HG03469 (cell line): ENCODE data around the gene PTGR3.

Source experiments
- ATAC-seq: cut with Tn5 transposase; IDR thresholded peaks from one replicate; pipeline ENCODE4 v1.9.1; 2021; ENCODE audit warnings: mild to moderate bottlenecking, moderate library complexity, moderate number of reproducible peaks; ENCODE audit not compliant: unreplicated experiment

The PTGR3 gene

GRCh38 chr18:75209129-75209950, at the start of gene PTGR3:
Gene PTGR3 (minus strand): TSS chr18:75209139. CDS start chr18:75209058, 81 bp downstream.
- ATAC-seq, result peak; percentile 23

GRCh38 chr18:75257605-75258004, 48.7 kb upstream of the PTGR3 start:
- ATAC-seq, result no peak

- no peak for ATAC-seq
Measured at GRCh38 chr18:75256376-75256775, 47.4 kb upstream of the PTGR3 start.

GRCh38 chr18:75255094-75255493, 46.2 kb upstream of the PTGR3 start:
- ATAC-seq, result no peak

- no peak for ATAC-seq
Measured at GRCh38 chr18:75253784-75254183, 44.8 kb upstream of the PTGR3 start.

- ATAC-seq, result no peak
Measured at GRCh38 chr18:75253043-75253442, 44.1 kb upstream of the PTGR3 start.

GRCh38 chr18:75252136-75252535, 43.2 kb upstream of the PTGR3 start:
- ATAC-seq, result no peak

- ATAC-seq, result no peak
Measured at GRCh38 chr18:75251466-75251865, 42.5 kb upstream of the PTGR3 start.

GRCh38 chr18:75250471-75250821, 41.5 kb upstream of the PTGR3 start:
- no peak for ATAC-seq

GRCh38 chr18:75249672-75250470, 40.9 kb upstream of the PTGR3 start:
- ATAC-seq, result no peak

- ATAC-seq, result no peak
Measured at GRCh38 chr18:75249175-75249518, 40.2 kb upstream of the PTGR3 start.

GRCh38 chr18:75248426-75249174, 39.7 kb upstream of the PTGR3 start:
- ATAC-seq, result no peak

GRCh38 chr18:75247611-75248421, 38.9 kb upstream of the PTGR3 start:
- no peak for ATAC-seq

GRCh38 chr18:75246721-75247610, 38.0 kb upstream of the PTGR3 start:
- no peak for ATAC-seq

- no peak for ATAC-seq
Measured at GRCh38 chr18:75244351-75245313, 35.7 kb upstream of the PTGR3 start.

GRCh38 chr18:75241705-75242104, 32.8 kb upstream of the PTGR3 start:
- no peak for ATAC-seq

GRCh38 chr18:75240433-75240832, 31.5 kb upstream of the PTGR3 start:
- ATAC-seq, result no peak

- ATAC-seq, result no peak
Measured at GRCh38 chr18:75238786-75239185, 29.8 kb upstream of the PTGR3 start.

GRCh38 chr18:75238100-75238499, 29.2 kb upstream of the PTGR3 start:
- ATAC-seq, result no peak
